Effector CD8-positive, alpha-beta T cell (primary cell): ENCODE data around the gene SIDT2.

Source experiments
- DNase-seq: peaks from one replicate; lab custom pipeline; 2025; lab: John Stamatoyannopoulos, UW

Gene SIDT2

GRCh38 chr11:117189191-117189940 is 10.8 kb downstream of the SIDT2 start:
- no peak for DNase-seq

DNA sequence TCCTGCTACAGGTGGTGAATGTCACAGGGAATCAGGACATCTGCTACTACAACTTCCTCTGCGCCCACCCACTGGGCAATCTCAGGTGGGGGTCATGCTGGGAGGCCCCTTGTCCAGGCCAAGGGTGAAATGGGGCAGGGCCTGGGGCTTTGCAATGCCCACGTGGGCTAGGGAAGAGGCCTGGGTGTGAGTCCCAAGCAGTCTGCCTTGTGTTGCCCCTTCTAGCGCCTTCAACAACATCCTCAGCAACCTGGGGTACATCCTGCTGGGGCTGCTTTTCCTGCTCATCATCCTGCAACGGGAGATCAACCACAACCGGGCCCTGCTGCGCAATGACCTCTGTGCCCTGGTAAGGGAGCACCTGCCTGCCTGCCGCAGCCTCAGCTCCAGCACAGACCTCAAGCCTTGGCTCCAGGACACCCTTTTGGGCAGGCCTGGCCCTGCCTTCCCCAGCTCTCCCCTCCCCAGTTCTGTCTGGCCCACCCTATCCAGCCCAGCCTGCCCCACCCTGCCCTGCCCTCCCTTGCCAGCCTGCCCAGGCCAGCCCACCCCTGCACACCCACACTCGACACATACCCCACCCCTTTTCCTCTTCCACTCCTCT is 11.5 kb downstream of the SIDT2 start:
- no peak for DNase-seq

DNA sequence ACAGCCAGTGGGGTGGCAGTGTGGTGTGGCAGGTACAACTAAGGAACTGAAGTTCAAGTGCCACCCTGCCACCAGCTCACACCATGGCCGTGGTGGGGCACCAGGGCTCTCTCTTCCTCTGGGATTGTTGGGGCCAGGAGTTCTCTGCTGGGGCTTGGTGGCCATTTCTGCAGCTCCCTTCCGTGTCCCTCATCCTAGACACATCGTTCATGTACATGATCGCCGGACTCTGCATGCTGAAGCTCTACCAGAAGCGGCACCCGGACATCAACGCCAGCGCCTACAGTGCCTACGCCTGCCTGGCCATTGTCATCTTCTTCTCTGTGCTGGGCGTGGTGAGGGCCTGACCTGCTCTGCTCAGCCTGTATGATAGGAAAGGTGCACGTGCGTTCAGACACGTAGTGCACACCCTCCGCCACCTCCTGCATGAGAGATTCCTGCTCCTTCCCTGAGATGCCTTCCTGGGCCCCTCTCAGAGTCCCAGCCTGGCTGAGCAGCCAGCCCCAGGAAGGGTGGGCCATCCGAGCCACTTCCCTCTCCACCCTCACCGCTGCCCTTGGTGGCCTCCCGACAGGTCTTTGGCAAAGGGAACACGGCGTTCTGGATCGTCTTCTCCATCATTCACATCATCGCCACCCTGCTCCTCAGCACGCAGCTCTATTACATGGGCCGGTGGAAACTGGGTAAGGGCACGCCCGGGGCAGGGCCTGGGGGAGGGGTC is 13.3 kb downstream of the SIDT2 start:
- DNase-seq = no peak

DNA sequence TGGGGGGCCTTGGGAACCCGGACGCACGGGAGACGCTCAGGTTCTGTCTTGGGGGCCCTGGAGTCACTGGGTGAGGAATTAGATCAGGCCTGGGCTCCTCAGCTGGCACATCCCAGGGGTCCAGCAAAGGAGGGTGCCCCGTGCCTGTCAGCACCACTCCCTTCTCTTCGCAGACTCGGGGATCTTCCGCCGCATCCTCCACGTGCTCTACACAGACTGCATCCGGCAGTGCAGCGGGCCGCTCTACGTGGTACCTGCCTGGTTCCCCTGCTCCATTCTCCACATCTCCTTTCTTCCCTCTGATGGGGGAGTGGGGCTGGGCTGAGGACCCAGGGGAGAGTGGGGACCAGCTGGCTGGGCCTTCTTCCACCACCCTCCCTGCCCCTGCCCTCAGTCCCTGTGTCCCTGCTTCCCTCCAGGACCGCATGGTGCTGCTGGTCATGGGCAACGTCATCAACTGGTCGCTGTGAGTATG is 13.9 kb downstream of the SIDT2 start:
- DNase-seq = no peak

DNA sequence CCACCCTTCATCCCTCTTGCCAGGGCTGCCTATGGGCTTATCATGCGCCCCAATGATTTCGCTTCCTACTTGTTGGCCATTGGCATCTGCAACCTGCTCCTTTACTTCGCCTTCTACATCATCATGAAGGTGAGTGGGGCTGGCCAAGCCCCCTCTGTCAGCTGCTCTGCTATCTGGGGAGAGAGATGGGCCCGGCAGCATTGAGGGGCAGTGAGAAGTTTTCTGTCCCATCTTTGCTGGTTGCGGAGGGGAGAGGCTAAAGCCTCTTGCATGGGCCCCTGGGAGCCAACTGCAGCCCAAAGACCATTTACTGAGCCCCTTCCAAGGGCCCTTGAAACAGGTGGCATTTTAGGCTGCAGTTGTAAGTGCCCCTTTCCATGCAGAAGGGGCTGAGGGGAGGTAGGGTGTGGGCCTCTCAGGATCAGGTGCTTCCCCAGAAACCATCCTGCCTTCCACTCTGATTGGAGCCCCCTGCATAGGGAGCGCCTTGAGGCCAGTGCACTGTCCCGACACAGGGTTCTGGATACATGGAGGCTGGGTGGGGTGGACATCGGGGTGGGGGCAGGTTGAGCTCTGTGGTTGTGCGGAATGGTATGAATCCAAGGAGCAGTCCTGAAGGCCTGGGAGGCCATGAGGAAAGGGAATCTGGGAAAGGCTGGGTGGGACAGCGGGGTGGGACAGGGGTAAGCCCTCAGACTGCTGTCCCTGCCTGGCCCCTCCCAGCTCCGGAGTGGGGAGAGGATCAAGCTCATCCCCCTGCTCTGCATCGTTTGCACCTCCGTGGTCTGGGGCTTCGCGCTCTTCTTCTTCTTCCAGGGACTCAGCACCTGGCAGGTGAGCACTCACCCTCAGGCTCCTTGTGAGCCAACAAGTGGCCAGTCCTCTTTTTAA is 14.8 kb downstream of the SIDT2 start:
- no peak for DNase-seq

DNA sequence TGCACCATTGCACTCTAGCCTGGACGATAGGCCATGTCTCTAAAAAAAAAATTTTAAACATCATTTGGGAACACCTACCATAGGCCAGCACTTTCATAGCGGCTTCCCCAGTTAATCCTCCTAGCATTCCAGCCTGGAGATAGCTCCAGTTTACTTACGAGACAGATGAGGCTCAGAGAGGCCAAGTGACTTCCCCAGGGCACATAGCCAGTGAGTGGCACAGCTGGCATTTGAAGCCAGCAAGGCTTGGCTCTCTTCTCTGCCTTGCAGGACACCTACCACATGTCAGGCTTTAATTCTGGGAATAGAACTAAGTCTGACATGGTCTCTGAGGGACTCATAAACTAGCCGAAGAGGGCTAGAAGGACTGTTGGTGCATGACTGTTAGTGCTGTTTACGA is 15.7 kb downstream of the SIDT2 start:
- no peak for DNase-seq

GRCh38 chr11:117195258-117195657 is 16.7 kb downstream of the SIDT2 start:
- no peak for DNase-seq

GRCh38 chr11:117195761-117196160 is 17.2 kb downstream of the SIDT2 start:
- DNase-seq = no peak

DNA sequence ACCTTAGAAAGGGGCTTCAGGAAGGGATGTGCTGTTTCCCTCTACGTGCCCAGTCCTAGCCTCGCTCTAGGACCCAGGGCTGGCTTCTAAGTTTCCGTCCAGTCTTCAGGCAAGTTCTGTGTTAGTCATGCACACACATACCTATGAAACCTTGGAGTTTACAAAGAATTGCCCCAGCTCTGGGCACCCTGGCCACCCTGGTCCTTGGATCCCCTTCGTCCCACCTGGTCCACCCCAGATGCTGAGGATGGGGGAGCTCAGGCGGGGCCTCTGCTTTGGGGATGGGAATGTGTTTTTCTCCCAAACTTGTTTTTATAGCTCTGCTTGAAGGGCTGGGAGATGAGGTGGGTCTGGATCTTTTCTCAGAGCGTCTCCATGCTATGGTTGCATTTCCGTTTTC is 18.5 kb downstream of the SIDT2 start:
- DNase-seq = no peak

DNA sequence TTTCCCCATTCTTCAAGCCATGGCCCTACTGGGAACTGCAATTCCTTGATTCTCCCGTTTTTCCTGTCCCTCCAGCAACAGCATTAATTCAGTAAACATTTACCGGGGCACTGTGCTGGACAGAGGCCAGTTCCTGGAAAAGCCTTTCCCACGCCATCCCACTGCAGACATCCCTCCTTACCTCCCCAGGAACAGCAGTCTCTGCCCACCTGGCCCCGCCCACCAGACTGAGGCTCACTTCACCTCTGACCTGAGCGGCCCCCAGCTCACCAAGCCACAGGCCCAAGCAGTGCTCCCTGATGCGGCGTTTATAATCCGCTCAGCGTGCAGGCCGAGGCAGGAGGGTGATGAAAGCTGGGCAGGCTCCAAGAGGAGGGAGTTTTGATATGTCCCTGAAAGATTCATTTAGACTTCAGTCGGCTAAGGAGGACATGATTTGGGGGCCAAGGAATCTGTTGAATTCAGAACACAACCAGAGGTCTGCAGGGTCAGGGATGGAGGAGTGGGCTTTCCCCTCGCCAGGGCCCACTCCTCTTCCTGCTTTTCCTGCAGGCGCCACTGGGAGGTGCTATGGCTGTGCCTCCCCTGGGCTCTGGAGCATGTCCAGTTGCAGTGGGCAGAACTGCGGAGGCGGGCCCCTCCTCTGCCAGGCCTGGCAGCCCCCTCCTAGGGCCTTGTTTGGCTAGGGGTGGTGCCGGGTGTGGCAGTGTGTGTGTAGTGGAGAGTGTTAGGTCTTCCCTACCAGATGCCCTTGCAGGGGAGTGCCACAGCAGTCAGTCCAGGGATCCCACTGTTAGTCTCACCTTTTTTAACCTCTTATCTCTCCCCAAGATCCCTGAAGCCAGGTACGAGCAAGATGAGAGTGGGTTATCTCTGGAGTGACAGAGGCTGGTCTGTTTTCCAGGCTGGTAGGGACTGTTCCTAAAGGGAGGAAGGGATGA is 19.2 kb downstream of the SIDT2 start:
- DNase-seq = no peak

DNA sequence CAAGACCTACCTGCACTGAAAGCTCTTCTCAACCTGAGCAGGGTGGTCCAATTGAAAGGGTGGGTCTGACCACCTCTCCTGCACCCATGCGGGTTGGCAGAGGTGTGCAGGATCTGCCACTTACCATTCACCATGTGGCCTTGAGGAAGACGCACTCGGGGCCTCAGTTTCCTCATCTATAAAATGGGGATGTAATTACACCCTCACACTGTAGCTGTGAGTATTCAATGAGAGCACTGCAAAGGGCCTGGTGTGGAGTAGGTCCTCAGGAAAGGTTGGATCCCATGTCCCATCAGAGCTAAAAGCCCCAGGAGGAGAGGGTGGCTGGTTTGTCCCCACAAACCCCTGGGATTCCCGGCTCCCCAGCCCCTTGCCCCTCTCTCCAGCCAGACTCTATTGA is 20.1 kb downstream of the SIDT2 start:
- no peak for DNase-seq

DNA sequence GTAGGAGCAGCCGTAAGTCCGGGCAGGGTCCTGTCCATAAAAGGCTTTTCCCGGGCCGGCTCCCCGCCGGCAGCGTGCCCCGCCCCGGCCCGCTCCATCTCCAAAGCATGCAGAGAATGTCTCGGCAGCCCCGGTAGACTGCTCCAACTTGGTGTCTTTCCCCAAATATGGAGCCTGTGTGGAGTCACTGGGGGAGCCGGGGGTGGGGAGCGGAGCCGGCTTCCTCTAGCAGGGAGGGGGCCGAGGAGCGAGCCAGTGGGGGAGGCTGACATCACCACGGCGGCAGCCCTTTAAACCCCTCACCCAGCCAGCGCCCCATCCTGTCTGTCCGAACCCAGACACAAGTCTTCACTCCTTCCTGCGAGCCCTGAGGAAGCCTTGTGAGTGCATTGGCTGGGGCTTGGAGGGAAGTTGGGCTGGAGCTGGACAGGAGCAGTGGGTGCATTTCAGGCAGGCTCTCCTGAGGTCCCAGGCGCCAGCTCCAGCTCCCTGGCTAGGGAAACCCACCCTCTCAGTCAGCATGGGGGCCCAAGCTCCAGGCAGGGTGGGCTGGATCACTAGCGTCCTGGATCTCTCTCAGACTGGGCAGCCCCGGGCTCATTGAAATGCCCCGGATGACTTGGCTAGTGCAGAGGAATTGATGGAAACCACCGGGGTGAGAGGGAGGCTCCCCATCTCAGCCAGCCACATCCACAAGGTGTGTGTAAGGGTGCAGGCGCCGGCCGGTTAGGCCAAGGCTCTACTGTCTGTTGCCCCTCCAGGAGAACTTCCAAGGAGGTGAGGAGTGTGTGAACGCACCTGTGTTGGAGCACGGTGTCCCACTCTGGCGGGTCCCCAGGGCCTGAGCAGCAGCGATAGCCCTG is 20.7 kb downstream of the SIDT2 start, which contains the start of gene TAGLN:
Gene TAGLN (plus strand): TSS at position 318 of the 863 bp plus-strand sequence. CDS start 3,644 bp downstream, outside the sequence.
- DNase-seq = no peak

DNA sequence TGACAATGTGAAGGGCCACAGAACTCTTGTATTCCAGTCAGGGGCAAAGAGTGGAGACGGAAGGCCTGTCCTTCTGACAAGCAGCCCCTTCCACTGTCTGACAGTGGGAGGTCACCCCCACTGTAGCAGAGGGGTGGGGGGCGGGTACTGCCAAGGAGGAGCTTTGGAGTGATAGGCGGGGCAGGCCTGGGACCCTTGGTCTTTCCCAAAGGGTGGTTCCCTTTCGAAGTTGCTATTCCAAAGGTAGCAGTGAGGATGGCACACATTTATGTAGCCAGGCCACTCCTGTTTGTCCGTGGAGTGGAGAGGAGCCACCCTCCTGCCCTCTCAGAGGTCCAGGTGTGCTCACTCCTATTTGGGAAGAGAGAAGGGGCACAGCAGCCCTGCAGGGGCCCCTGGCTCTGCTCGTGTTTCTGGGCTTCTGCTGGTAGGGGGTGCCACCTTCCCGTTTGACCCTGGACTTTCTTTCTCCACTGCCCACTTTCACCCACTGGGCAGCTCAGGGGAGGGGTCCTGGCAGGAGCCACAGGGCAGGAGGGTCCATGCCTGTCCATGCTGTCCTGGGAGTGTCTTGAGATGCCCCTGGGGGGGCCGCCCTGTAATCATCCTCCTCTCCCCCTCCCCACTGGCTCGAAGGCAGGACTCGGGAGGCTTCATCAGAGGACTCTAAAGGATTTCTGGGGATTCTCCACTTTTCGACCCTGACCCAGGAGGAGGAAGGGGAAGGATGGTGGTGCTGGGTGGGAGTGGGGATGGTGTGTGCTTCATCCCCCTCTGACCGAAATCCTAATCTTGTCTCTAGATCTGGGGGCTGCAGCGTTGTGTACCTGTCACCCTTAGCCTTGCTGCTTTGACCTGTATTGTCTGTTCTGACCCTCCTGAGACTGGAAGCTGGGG is 21.6 kb downstream of the SIDT2 start:
- DNase-seq = no peak

GRCh38 chr11:117200813-117201657 is 22.5 kb downstream of the SIDT2 start:
- DNase-seq = no peak

DNA sequence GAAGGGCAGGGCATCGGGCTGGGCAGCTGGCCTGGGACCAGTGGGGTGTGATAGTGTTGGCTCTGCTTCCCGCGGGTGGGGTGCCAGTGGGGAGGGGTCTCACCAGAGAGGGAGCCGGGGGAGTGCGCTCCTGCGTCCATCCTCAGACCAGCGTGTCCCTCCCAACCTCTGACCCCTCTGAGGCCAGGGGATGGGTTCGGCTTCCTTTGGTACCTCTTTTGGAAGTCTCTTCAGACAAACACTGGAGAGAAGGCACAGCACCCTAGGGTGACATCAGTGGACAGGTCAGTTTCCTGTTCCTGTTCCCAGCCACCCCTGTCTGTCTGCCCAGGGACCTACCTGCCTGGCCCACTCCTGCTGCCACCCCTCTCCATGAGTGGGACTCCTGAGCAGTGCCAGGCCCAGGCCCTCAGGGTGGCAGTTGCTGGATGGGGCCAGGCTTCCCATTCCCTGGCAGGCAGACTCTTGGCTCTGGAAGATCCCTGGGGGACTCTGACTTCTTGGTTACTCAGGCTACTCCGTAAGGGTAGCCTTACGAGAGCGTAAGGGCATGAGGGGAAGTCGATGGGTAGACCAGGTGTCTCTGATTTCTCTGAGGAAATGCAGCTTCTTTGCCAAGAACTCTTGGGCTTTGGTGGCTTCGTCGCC is 23.2 kb downstream of the SIDT2 start:
- DNase-seq = no peak

DNA sequence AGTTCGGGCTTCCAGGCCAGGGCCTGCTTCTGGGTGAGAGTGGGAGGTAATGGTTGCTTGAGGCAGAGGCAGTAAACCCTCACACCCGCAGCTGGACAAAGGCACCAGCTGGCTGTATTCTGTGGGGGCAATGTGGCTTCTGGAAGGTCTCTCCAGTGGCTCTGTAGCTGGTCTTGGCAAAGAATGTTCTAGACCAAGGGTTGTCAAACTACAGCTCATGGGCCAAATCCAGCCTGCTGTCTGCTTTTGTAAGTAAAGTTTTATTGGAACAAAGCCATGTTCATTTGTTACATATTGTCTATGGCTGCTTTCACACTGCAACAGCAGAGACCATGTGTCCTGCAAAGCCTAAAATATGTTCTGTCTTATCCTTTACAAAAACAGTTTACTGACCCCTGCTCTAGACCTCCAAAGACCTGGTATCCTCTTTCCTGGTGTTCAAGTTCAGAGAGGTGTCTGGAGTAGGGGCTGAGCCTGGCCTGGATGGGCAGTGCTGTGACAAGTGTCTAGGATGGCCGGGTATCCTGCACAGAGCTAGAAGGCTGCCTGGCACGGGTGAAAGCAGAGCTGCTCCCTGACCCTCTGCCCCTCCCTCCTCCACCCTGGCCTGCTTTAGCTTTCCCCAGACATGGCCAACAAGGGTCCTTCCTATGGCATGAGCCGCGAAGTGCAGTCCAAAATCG is 24.0 kb downstream of the SIDT2 start:
- no peak for DNase-seq

- no peak for DNase-seq
Measured at GRCh38 chr11:117203069-117203407, 24.5 kb downstream of the SIDT2 start.
